Activated naive CD8-positive, alpha-beta T cell (primary cell): ENCODE data around the gene KAT6B.
"Not testable (repeated sequence)": the region's sequence is repeated elsewhere in the genome, so short reads cannot be mapped to it uniquely, and the experiment has no call there.

Experiments used
- H3K27ac Mint-ChIP-seq: one replicate; pipeline ENCODE4 v1.8.0; 2021; ENCODE audit warnings: mixed read lengths
- H3K27me3 Mint-ChIP-seq: one replicate; pipeline ENCODE4 v1.8.0; 2021; ENCODE audit warnings: mixed read lengths
- H3K36me3 Mint-ChIP-seq: one replicate; pipeline ENCODE4 v1.8.0; 2021; ENCODE audit warnings: mixed read lengths
- H3K4me1 Mint-ChIP-seq: one replicate; pipeline ENCODE4 v1.8.0; 2021; ENCODE audit warnings: low read depth, mixed read lengths
- H3K4me3 Mint-ChIP-seq: one replicate; pipeline ENCODE4 v1.8.0; 2021; ENCODE audit warnings: mild to moderate bottlenecking, mixed read lengths
- H3K9me3 Mint-ChIP-seq: one replicate; pipeline ENCODE4 v1.8.0; 2021; ENCODE audit warnings: low read depth, mixed read lengths

The KAT6B gene

GRCh38 chr10:74903491-74903890, 77.1 kb downstream of the KAT6B start:
- H3K4me3 Mint-ChIP-seq: no peak overlapping the region
- H3K36me3 Mint-ChIP-seq: peaks cover 8% of the 10 kb centered on the region
- no peaks in the 10 kb centered on the region for H3K27me3 Mint-ChIP-seq
- H3K27ac Mint-ChIP-seq: no peak overlapping the region
- no peaks in the 10 kb centered on the region for H3K9me3 Mint-ChIP-seq
- H3K4me1 Mint-ChIP-seq: peaks cover 59% of the 10 kb centered on the region

- peaks cover 9% of the 10 kb centered on the region for H3K36me3 Mint-ChIP-seq
- H3K27me3 Mint-ChIP-seq: no peaks in the 10 kb centered on the region
- H3K4me1 Mint-ChIP-seq: peaks cover 58% of the 10 kb centered on the region
- no peak overlapping the region for H3K27ac Mint-ChIP-seq
- no peaks in the 10 kb centered on the region for H3K9me3 Mint-ChIP-seq
- H3K4me3 Mint-ChIP-seq: no peak overlapping the region
Measured at GRCh38 chr10:74906611-74907198, 80.3 kb downstream of the KAT6B start.

- peaks cover 58% of the 10 kb centered on the region for H3K4me1 Mint-ChIP-seq
- no peaks in the 10 kb centered on the region for H3K27me3 Mint-ChIP-seq
- H3K27ac Mint-ChIP-seq: no peak overlapping the region
- no peaks in the 10 kb centered on the region for H3K9me3 Mint-ChIP-seq
- H3K36me3 Mint-ChIP-seq: peaks cover 8% of the 10 kb centered on the region
- no peak overlapping the region for H3K4me3 Mint-ChIP-seq
Measured at GRCh38 chr10:74909670-74910069, 83.3 kb downstream of the KAT6B start.

- Mint-ChIP-seq H3K27ac (no peak overlapping the region), H3K4me3 (no peak overlapping the region), H3K36me3 (peaks cover 8% of the 10 kb centered on the region)
Measured at GRCh38 chr10:74910241-74910975, 84.0 kb downstream of the KAT6B start.

GRCh38 chr10:74910976-74911350, 84.6 kb downstream of the KAT6B start:
- peaks cover 56% of the 10 kb centered on the region for H3K4me1 Mint-ChIP-seq
- no peaks in the 10 kb centered on the region for H3K27me3 Mint-ChIP-seq
- H3K4me3 Mint-ChIP-seq: no peak overlapping the region
- H3K27ac Mint-ChIP-seq: no peak overlapping the region
- H3K36me3 Mint-ChIP-seq: peaks cover 8% of the 10 kb centered on the region
- no peaks in the 10 kb centered on the region for H3K9me3 Mint-ChIP-seq

More at GRCh38 chr10:74910241-74910975, 84.0 kb downstream of the KAT6B start:
- peaks cover 57% of the 10 kb centered on the region for H3K4me1 Mint-ChIP-seq
- no peaks in the 10 kb centered on the region for H3K27me3 Mint-ChIP-seq
- H3K9me3 Mint-ChIP-seq: no peaks in the 10 kb centered on the region

- Mint-ChIP-seq H3K36me3 (peaks cover 5% of the 10 kb centered on the region), H3K9me3 (no peaks in the 10 kb centered on the region), H3K4me1 (peaks cover 52% of the 10 kb centered on the region), H3K4me3 (no peak overlapping the region), H3K27ac (no peak overlapping the region), H3K27me3 (no peaks in the 10 kb centered on the region)
Measured at GRCh38 chr10:74912182-74912581, 85.8 kb downstream of the KAT6B start.

DNA sequence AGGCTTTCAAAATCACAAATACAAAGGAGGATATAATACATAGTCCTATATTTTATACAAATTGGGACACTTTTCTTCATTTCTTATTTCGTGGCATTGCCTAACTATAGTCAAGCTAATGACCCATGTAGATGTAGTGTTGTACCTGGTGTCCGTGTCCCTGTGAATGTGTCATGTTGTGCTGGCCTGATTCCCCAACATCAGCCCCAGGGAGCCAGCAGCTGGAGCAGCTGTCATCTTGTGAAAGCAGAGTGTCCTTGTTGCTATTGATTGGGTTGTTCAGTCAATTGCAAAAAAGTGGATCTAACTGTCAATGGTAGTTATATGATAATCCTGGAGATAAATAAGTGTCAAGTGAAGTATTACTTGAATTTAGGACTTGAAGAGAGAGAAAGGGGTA, 86.3 kb downstream of the KAT6B start:
- Mint-ChIP-seq H3K36me3 (peaks cover 10% of the 10 kb centered on the region), H3K27ac (no peak overlapping the region), H3K9me3 (peaks cover 4% of the 10 kb centered on the region), H3K27me3 (no peaks in the 10 kb centered on the region), H3K4me1 (peaks cover 57% of the 10 kb centered on the region), H3K4me3 (no peak overlapping the region)

- H3K4me1 Mint-ChIP-seq: peaks cover 57% of the 10 kb centered on the region
- peak overlapping the region; percentile 5 for H3K4me3 Mint-ChIP-seq
- no peaks in the 10 kb centered on the region for H3K27me3 Mint-ChIP-seq
- peaks cover 5% of the 10 kb centered on the region for H3K9me3 Mint-ChIP-seq
- H3K36me3 Mint-ChIP-seq: peaks cover 11% of the 10 kb centered on the region
- peak overlapping the region; percentile 18 for H3K27ac Mint-ChIP-seq
Measured at GRCh38 chr10:74913377-74913979, 87.1 kb downstream of the KAT6B start.

DNA sequence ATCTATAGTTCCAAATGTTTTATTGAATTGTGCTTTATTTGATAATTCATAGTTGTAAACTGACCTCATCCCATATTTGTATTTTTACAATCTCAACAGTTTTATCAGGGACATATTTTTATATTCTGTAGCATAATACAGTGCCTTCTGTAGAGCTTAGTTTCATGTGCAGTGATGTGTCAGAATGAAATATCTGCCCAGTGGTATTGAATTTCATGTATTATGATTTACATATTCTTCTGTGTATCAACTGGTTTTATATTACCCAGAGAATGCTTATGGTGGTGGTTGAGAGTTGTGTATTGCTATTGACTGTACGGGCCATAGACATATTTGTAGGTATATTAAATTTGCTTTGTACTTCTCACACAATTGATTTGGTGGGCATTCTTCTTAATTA, 89.9 kb downstream of the KAT6B start:
- H3K27me3 Mint-ChIP-seq: no peaks in the 10 kb centered on the region
- H3K4me1 Mint-ChIP-seq: peaks cover 46% of the 10 kb centered on the region
- peaks cover 5% of the 10 kb centered on the region for H3K9me3 Mint-ChIP-seq
- H3K4me3 Mint-ChIP-seq: no peak overlapping the region
- H3K27ac Mint-ChIP-seq: no peak overlapping the region
- H3K36me3 Mint-ChIP-seq: peaks cover 15% of the 10 kb centered on the region

GRCh38 chr10:74917481-74918077, 91.2 kb downstream of the KAT6B start:
- H3K36me3 Mint-ChIP-seq: peaks cover 15% of the 10 kb centered on the region
- no peaks in the 10 kb centered on the region for H3K27me3 Mint-ChIP-seq
- peaks cover 48% of the 10 kb centered on the region for H3K4me1 Mint-ChIP-seq
- peaks cover 5% of the 10 kb centered on the region for H3K9me3 Mint-ChIP-seq
- H3K27ac Mint-ChIP-seq: peak overlapping the region; percentile 22
- no peak overlapping the region for H3K4me3 Mint-ChIP-seq

- Mint-ChIP-seq H3K27ac (no peak overlapping the region), H3K4me1 (peaks cover 56% of the 10 kb centered on the region), H3K4me3 (no peak overlapping the region), H3K36me3 (peaks cover 15% of the 10 kb centered on the region), H3K9me3 (peaks cover 5% of the 10 kb centered on the region), H3K27me3 (no peaks in the 10 kb centered on the region)
Measured at GRCh38 chr10:74919671-74920070, 93.3 kb downstream of the KAT6B start.

GRCh38 chr10:74921070-74921469, 94.7 kb downstream of the KAT6B start:
- not testable (repeated sequence) for H3K9me3 Mint-ChIP-seq, H3K27me3 Mint-ChIP-seq, H3K4me3 Mint-ChIP-seq, H3K27ac Mint-ChIP-seq
- H3K36me3 Mint-ChIP-seq: peaks cover 15% of the 10 kb centered on the region
- peaks cover 56% of the 10 kb centered on the region for H3K4me1 Mint-ChIP-seq

GRCh38 chr10:74921744-74922143, 95.3 kb downstream of the KAT6B start:
- Mint-ChIP-seq H3K4me1 (peaks cover 54% of the 10 kb centered on the region), H3K36me3 (peaks cover 15% of the 10 kb centered on the region), H3K9me3 (peaks cover 5% of the 10 kb centered on the region), H3K27ac (no peak overlapping the region), H3K4me3 (no peak overlapping the region), H3K27me3 (no peaks in the 10 kb centered on the region)

- no peak overlapping the region for H3K4me3 Mint-ChIP-seq
- H3K27me3 Mint-ChIP-seq: no peaks in the 10 kb centered on the region
- peak overlapping the region; percentile 36 for H3K27ac Mint-ChIP-seq
- H3K36me3 Mint-ChIP-seq: peaks cover 10% of the 10 kb centered on the region
- peaks cover 59% of the 10 kb centered on the region for H3K4me1 Mint-ChIP-seq
- H3K9me3 Mint-ChIP-seq: no peaks in the 10 kb centered on the region
Measured at GRCh38 chr10:74922921-74923320, 96.5 kb downstream of the KAT6B start.

- H3K27ac Mint-ChIP-seq: peak overlapping the region; percentile 35
- H3K4me1 Mint-ChIP-seq: peaks cover 62% of the 10 kb centered on the region
- peaks cover 10% of the 10 kb centered on the region for H3K36me3 Mint-ChIP-seq
Measured at GRCh38 chr10:74923556-74923955, 97.2 kb downstream of the KAT6B start.

More at GRCh38 chr10:74923556-74923955, 97.2 kb downstream of the KAT6B start:
- Mint-ChIP-seq H3K9me3 (no peaks in the 10 kb centered on the region), H3K27me3 (no peaks in the 10 kb centered on the region), H3K4me3 (no peak overlapping the region)
